Left cardiac atrium (tissue), 4 donors: ENCODE data around the gene EFNB1. TPM values are rescaled to one million over a fixed set of nuclear protein-coding genes. Genes with fewer than 3 reads are reported as not detected.
A peak's percentile ranks its signal among the peaks of the same experiment; 100 is the strongest.

Experiments used
- ATAC-seq, 2 donors: fragments of 200-7000 bp; cut with Tn5 transposase; one replicate each; pipeline ENCODE4 v1.9.1; 2020; ENCODE audit warnings: mild to moderate bottlenecking in 2 of 2, moderate library complexity in 2 of 2
- DNase-seq: peaks from one replicate; pipeline ENCODE4 v3.0.0-alpha.2; 2020
- intact Hi-C, 2 donors: fragments of 100-400 bp; cut with DNase I; formaldehyde crosslinking; loops; one replicate each; pipeline versions ENCODE4 v1.14.1 to v1.15.1; 2022 to 2023
- total RNA-seq, 2 donors: library from RNA; stranded (reverse); fragmentation: NEBNext Ultra II Directional; extraction: Animal tissue kit (Norgen Biotek cat#: 25700); gene quantifications; one replicate each; pipeline ENCODE4 v1.2.1, GENCODE V29; 2021
- donor health status: DM: no; HTN: yes; CAD: no.
- donor health status: DM: no; HTN: yes; CAD: no; lungs with severe emphysema.
- donor health status: DM: yes; HTN: yes; CAD: no.
- donor health status: Dilated cardiomyopathy.

The EFNB1 gene
- total RNA-seq, 2 donors from 2014 or later, result 23.6 to 25.4 TPM

- no peak for DNase-seq
- no peak for ATAC-seq
- intact Hi-C loops, result no loop called here
These were observed 9.7 kb downstream of the EFNB1 start for GRCh38 chrX:68838571-68838910.

- ATAC-seq (no peak), DNase-seq (no peak)
- intact Hi-C loops, result no loop called here
These were observed 10.9 kb downstream of the EFNB1 start for GRCh38 chrX:68839771-68840170.

- ATAC-seq (no peak), DNase-seq (no peak)
- intact Hi-C loops, result no loop called here
These were observed 11.4 kb downstream of the EFNB1 start for GRCh38 chrX:68840256-68840655.

- ATAC-seq (peak; percentile 41 to 53), DNase-seq (peak; percentile 30)
- intact Hi-C loops, result no loop called here
These were observed 12.6 kb downstream of the EFNB1 start for GRCh38 chrX:68841251-68842049.

- ATAC-seq, result no peak
- intact Hi-C loops, result no loop called here
- DNase-seq, result no peak
These were observed 13.5 kb downstream of the EFNB1 start for GRCh38 chrX:68842351-68842750.

GRCh38 chrX:68842781-68843581 is 14.2 kb downstream of the EFNB1 start:
- no peak for DNase-seq
- intact Hi-C loops, result no loop called here
- peak; percentile 31 to 39 for ATAC-seq

GRCh38 chrX:68843992-68844391 is 15.2 kb downstream of the EFNB1 start:
- intact Hi-C loops, result no loop called here

GRCh38 chrX:68844581-68844980 is 15.8 kb downstream of the EFNB1 start:
- no peak for DNase-seq
- no peak for ATAC-seq
- intact Hi-C loops, result no loop called here

More at GRCh38 chrX:68843992-68844391, 15.2 kb downstream of the EFNB1 start:
- DNase-seq (no peak), ATAC-seq (no peak)

- peak in 1 of 2 donors; percentile 9 for ATAC-seq
- no peak for DNase-seq
- intact Hi-C loops, result no loop called here
These were observed 17.7 kb downstream of the EFNB1 start for GRCh38 chrX:68846536-68846935.

- ATAC-seq (peak; percentile 50 to 51), DNase-seq (no peak)
- intact Hi-C loops, result no loop called here
These were observed 18.4 kb downstream of the EFNB1 start for GRCh38 chrX:68847172-68847571.

- intact Hi-C loops, result no loop called here
- no peak for ATAC-seq
These were observed 19.5 kb downstream of the EFNB1 start for GRCh38 chrX:68848189-68848940.

GRCh38 chrX:68851082-68851481 is 22.3 kb downstream of the EFNB1 start:
- ATAC-seq (no peak), DNase-seq (no peak)
- intact Hi-C loops, result no loop called here

More at GRCh38 chrX:68848189-68848940, 19.5 kb downstream of the EFNB1 start:
- no peak for DNase-seq

GRCh38 chrX:68852046-68852445 is 23.2 kb downstream of the EFNB1 start:
- ATAC-seq, result no peak
- intact Hi-C loops, result no loop called here
- DNase-seq, result no peak

GRCh38 chrX:68853665-68854251 is 24.9 kb downstream of the EFNB1 start:
- ATAC-seq (no peak), DNase-seq (no peak)
- intact Hi-C loops, result no loop called here

- intact Hi-C loops, result no loop called here
- ATAC-seq (no peak), DNase-seq (no peak)
These were observed 36.5 kb downstream of the EFNB1 start for GRCh38 chrX:68865300-68865699.

- intact Hi-C loops, result no loop called here
- DNase-seq, result no peak
- no peak for ATAC-seq
These were observed 37.1 kb downstream of the EFNB1 start for GRCh38 chrX:68865926-68866325.

- ATAC-seq (peak; percentile 56 to 73), DNase-seq (no peak)
- intact Hi-C loops, result no loop called here
These were observed 38.8 kb downstream of the EFNB1 start for GRCh38 chrX:68867458-68868112.

- intact Hi-C loops, result no loop called here
- no peak for ATAC-seq
- no peak for DNase-seq
These were observed 39.5 kb downstream of the EFNB1 start for GRCh38 chrX:68868316-68868715.
